ENCODE measurements around the gene PXYLP1. TPM values are rescaled to one million over a fixed set of nuclear protein-coding genes. Genes with fewer than 3 reads are reported as not detected.
A peak's percentile ranks its signal among the peaks of the same experiment; 100 is the strongest.

Gene PXYLP1
- total RNA-seq, 1 donor from 2014 or later: 21.2 TPM

DNA sequence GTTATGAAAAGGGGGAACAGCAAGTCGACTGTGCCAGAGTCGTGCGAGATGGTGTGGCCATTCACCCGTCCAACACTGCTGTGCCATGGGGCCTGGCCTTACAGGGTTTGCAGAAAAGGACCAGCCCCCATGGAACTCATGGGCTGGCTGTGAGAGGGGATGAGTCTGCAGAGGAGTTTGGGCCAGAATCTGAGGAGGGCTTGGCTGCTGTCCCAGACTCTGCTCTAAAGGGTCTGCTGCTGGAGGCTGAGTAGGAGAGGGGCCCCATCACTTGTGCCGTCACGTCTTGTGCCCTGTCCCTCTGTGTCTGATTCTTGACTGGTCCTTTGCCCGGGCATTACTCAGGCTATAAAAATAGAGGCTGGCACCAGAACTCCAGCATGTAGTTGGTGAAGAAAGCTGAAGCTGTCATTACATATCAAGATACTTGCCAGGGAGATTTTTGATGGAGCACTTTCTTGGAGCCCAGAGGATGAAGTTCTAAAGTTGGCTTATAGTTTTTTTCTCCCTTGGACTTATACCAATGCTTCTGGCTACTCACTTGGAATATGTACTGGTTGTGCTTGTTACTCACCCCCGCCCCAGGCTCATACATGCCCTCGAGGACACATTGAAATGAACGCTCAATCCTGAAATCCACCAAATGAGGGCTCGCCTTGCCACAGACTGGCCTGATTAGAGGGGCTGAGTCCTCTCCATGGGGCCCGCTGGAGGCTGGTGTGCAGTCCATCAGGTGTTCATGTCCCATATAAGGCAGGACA lies 10.2 kb downstream of the PXYLP1 start:
- Mint-ChIP-seq H3K27ac (ENCODE audit: unreplicated experiment) (no peak overlapping the region), H3K9me3 (ENCODE audit: unreplicated experiment) (no peaks in the 10 kb centered on the region), H3K36me3 (ENCODE audit: unreplicated experiment) (peaks cover 6% of the 10 kb centered on the region), H3K4me1 (ENCODE audit: unreplicated experiment) (peaks cover 32% of the 10 kb centered on the region), H3K27me3 (ENCODE audit: unreplicated experiment) (no peaks in the 10 kb centered on the region), H3K4me3 (ENCODE audit: unreplicated experiment) (no peak overlapping the region)
- DNase-seq (ENCODE audit: extremely low spot score, unreplicated experiment): peak; percentile 62
- TF ChIP-seq, protein P1, sequence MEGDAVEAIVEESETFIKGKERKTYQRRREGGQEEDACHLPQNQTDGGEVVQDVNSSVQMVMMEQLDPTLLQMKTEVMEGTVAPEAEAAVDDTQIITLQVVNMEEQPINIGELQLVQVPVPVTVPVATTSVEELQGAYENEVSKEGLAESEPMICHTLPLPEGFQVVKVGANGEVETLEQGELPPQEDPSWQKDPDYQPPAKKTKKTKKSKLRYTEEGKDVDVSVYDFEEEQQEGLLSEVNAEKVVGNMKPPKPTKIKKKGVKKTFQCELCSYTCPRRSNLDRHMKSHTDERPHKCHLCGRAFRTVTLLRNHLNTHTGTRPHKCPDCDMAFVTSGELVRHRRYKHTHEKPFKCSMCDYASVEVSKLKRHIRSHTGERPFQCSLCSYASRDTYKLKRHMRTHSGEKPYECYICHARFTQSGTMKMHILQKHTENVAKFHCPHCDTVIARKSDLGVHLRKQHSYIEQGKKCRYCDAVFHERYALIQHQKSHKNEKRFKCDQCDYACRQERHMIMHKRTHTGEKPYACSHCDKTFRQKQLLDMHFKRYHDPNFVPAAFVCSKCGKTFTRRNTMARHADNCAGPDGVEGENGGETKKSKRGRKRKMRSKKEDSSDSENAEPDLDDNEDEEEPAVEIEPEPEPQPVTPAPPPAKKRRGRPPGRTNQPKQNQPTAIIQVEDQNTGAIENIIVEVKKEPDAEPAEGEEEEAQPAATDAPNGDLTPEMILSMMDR (IDR thresholded peaks at IDR 0.05): no peak

DNA sequence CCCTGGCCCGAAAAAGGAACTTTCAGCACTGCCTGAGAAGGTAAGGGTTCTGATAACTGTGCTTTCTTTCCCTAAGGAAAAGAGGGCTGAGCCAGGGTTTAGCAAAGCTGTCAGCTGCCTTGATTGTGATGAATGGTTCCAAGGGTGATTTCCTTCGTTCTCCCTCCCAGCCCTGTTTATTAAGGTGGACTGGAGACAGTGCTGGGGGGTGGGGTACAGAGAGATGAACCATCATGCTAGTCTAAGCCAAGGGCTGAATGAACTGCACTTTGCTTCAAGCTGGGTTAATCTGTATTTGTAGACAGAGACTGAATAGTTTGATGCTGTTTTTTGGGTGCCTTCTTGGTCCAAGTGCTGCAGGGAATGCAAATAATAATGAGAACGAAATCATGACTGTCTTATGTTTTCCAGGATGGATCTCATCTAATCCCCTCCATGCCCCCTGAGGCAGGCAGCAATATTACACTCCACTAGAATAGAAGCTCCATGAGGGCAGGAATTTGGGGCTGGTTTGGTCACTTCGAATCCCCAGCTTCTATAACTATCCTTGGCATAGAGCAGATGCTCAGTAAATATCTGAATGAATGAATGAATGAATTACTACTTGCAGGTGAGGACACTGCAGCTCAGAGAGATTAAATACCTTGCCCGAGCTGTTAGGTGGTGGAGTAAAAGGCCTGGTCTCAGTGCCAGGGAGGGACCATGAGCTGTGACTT lies 10.9 kb downstream of the PXYLP1 start:
- Mint-ChIP-seq H3K9me3 (ENCODE audit: unreplicated experiment) (no peaks in the 10 kb centered on the region), H3K4me1 (ENCODE audit: unreplicated experiment) (peaks cover 32% of the 10 kb centered on the region), H3K27me3 (ENCODE audit: unreplicated experiment) (no peaks in the 10 kb centered on the region)

DNA sequence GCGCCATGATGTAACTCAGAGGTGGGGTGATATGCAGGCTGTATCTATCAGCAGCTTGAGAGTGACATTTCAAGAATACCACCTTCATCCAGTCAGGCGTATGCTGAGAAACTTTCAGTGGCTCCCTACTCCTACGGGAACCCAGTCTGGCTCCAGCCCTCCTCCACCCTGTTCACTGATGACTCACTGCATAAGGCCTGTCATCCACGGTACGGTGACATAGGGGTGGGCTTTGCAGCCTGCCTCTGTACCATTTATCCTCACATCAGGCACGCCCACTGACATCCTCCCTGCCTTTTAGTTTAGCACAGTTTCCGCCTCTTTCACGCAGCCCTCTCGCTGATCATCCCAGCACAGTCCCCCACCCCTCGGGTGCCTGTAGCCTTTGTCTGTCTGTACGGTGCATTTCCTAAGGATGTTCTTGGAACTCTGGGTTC lies 11.7 kb downstream of the PXYLP1 start:
- Mint-ChIP-seq H3K27me3 (ENCODE audit: unreplicated experiment) (no peaks in the 10 kb centered on the region), H3K4me1 (ENCODE audit: unreplicated experiment) (peaks cover 32% of the 10 kb centered on the region), H3K36me3 (ENCODE audit: unreplicated experiment) (peaks cover 4% of the 10 kb centered on the region), H3K27ac (ENCODE audit: unreplicated experiment) (no peak overlapping the region), H3K9me3 (ENCODE audit: unreplicated experiment) (no peaks in the 10 kb centered on the region), H3K4me3 (ENCODE audit: unreplicated experiment) (no peak overlapping the region)
- DNase-seq (ENCODE audit: extremely low spot score, unreplicated experiment): peak; percentile 75
- TF ChIP-seq, protein P1 (IDR thresholded peaks at IDR 0.05): no peak

More for the DNA sequence above, 10.9 kb downstream of the PXYLP1 start:
- no peak overlapping the region for H3K27ac Mint-ChIP-seq (ENCODE audit: unreplicated experiment)
- TF ChIP-seq, protein P1 (IDR thresholded peaks at IDR 0.05): no peak
- no peak overlapping the region for H3K4me3 Mint-ChIP-seq (ENCODE audit: unreplicated experiment)
- DNase-seq (ENCODE audit: extremely low spot score, unreplicated experiment): peak; percentile 40
- peaks cover 6% of the 10 kb centered on the region for H3K36me3 Mint-ChIP-seq (ENCODE audit: unreplicated experiment)

DNA sequence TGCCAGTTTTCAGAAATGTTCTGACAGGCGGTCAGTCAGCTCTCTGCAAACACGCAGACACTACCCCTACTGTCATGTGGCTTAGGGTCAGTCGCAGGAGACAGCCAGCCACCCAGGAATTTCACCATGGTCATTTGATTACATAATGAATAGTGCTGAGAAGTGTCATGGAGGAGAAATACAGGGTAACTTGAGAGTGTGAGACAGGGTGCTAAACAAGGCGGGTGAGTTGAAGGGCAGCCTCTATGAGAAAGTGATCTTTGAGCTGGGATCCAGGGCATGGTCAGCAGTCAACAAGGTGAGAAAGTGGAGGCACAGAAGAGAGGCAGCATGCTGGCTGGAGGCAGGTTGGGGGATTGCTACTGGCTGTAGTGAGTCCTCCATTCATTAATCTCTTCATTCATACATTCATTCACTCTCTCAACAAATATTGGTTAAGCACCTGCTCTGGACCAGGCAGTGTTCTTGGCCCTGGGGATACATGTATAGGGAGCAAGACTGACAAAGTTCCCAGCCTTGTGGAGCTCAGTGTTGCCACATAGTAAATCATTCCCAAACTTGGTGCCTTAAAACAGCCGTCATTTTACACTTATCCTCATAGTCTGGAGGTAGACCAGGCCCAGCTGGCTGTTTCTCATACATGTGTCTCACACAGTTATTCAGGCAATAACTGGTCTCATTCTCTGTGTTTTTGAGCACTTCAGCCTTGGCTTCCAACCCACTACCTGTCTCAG lies 14.8 kb downstream of the PXYLP1 start:
- peak; percentile 46 for DNase-seq (ENCODE audit: extremely low spot score, unreplicated experiment)
- H3K4me3 Mint-ChIP-seq (ENCODE audit: unreplicated experiment): no peak overlapping the region
- H3K27me3 Mint-ChIP-seq (ENCODE audit: unreplicated experiment): no peaks in the 10 kb centered on the region
- H3K4me1 Mint-ChIP-seq (ENCODE audit: unreplicated experiment): peaks cover 10% of the 10 kb centered on the region
- H3K27ac Mint-ChIP-seq (ENCODE audit: unreplicated experiment): no peak overlapping the region
- TF ChIP-seq, protein P1 (IDR thresholded peaks at IDR 0.05): no peak
- H3K9me3 Mint-ChIP-seq (ENCODE audit: unreplicated experiment): no peaks in the 10 kb centered on the region
- H3K36me3 Mint-ChIP-seq (ENCODE audit: unreplicated experiment): no peaks in the 10 kb centered on the region

DNA sequence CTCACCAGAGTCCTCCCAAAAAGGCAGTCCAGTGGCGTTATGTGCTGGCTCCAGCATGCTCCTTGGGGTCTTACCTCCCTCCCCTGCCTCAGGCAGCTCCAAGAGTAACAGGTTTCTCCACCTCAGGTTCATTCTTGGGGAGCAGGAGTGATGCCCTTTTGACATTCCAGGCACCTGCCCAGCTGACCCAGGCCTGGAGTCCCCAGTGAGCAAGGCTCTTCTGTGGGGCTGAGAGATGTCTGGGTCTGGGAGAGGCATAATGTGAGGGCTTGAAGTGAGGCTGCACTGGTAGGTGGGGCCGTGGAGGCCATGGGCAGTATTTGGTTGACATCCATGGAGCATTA lies 15.3 kb downstream of the PXYLP1 start:
- Mint-ChIP-seq H3K4me3 (ENCODE audit: unreplicated experiment) (no peak overlapping the region), H3K4me1 (ENCODE audit: unreplicated experiment) (peaks cover 5% of the 10 kb centered on the region), H3K27ac (ENCODE audit: unreplicated experiment) (no peak overlapping the region), H3K9me3 (ENCODE audit: unreplicated experiment) (no peaks in the 10 kb centered on the region), H3K27me3 (ENCODE audit: unreplicated experiment) (no peaks in the 10 kb centered on the region), H3K36me3 (ENCODE audit: unreplicated experiment) (no peaks in the 10 kb centered on the region)
- TF ChIP-seq, protein P1 (IDR thresholded peaks at IDR 0.05): no peak
- no peak for DNase-seq (ENCODE audit: extremely low spot score, unreplicated experiment)

Measured in osteocyte (in vitro differentiated cells).